ENCODE data around the gene SLC17A3. TPM values are rescaled to one million over a fixed set of nuclear protein-coding genes. Genes with fewer than 3 reads are reported as not detected.

Gene SLC17A3, protein sequence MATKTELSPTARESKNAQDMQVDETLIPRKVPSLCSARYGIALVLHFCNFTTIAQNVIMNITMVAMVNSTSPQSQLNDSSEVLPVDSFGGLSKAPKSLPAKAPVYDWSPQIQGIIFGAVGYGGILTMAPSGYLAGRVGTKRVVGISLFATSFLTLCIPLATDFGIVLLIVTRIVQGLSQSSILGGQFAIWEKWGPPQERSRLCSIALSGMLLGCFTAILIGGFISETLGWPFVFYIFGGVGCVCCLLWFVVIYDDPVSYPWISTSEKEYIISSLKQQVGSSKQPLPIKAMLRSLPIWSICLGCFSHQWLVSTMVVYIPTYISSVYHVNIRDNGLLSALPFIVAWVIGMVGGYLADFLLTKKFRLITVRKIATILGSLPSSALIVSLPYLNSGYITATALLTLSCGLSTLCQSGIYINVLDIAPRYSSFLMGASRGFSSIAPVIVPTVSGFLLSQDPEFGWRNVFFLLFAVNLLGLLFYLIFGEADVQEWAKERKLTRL
- polyA plus RNA-seq (2011; rRNA removed) = 0.04 TPM in 1 of 2 replicates, not detected in the other
- not detected in 2 replicates for polyA minus RNA-seq (2011; rRNA and poly(A)+ RNA removed)

DNA sequence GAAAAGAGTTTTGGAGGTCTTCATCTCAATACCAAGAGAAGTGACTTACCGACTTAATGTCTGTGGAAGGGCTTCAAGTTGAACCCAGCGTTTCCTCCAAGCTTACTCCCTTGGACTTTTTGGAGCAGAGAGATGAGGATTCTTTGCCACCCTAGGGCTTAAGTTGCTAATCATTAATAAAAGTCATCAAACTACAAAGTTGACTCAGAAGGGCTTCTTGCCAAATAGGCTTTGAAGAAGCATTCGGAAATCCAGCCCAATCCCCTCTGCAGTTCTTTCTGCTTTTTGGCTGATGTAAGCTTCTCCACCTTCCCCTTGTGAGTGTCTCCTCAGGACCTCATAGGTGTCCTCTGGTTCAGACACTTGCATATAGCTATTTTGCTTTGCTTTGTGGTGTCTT, at the start of gene SLC17A3:
Gene SLC17A3, minus strand, starts transcription at position 126 of the 400 bp plus-strand sequence. CDS start 5,856 bp downstream, outside the sequence.
- TF ChIP-seq, protein P1, sequence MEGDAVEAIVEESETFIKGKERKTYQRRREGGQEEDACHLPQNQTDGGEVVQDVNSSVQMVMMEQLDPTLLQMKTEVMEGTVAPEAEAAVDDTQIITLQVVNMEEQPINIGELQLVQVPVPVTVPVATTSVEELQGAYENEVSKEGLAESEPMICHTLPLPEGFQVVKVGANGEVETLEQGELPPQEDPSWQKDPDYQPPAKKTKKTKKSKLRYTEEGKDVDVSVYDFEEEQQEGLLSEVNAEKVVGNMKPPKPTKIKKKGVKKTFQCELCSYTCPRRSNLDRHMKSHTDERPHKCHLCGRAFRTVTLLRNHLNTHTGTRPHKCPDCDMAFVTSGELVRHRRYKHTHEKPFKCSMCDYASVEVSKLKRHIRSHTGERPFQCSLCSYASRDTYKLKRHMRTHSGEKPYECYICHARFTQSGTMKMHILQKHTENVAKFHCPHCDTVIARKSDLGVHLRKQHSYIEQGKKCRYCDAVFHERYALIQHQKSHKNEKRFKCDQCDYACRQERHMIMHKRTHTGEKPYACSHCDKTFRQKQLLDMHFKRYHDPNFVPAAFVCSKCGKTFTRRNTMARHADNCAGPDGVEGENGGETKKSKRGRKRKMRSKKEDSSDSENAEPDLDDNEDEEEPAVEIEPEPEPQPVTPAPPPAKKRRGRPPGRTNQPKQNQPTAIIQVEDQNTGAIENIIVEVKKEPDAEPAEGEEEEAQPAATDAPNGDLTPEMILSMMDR (IDR thresholded peaks at IDR 0.05; ENCODE audit: low read depth, low read length) = no peak
- ChIA-PET POLR2A (no interaction called here), CTCF (no interaction called here)
- H3K27me3 ChIP-seq (ENCODE audit: control insufficient read depth, insufficient read depth, low read length) = no peaks in the 10 kb centered on the region
- H3K4me3 ChIP-seq (ENCODE audit: low read depth, low read length) = no peak within 1 kb of the TSS
- no peak within 1 kb of the TSS for H3K27ac ChIP-seq (ENCODE audit: low read depth, low read length)
- no peaks in the 10 kb centered on the region for H3K9me3 ChIP-seq (ENCODE audit: control insufficient read depth, insufficient read depth, low read length)
- DNase-seq (ENCODE audit: low read depth, low spot score) = no peak

DNA sequence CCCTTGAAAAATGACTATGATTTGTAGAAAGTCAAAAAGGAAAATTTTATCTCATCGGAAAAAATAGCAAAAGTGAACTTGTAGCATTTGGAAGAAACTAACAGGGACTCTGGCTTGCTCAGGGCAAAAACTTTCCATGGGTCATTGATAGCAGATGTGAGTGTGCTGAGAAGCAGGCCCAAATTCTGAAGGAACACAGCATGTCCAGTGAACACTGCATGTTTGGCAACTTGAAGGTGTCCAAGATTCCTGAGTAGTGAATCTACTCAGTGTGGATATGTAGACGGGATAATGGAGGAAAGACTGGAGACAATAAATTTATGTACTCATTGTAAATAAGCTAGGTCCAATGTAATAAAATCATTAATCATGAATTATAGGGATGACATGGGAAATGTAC, 48.3 kb upstream of the SLC17A3 start:
- Histone ChIP-seq H3K4me3 (ENCODE audit: low read depth, low read length) (no peak overlapping the region), H3K27me3 (ENCODE audit: control insufficient read depth, insufficient read depth, low read length) (no peaks in the 10 kb centered on the region), H3K27ac (ENCODE audit: low read depth, low read length) (no peak overlapping the region), H3K9me3 (ENCODE audit: control insufficient read depth, insufficient read depth, low read length) (no peaks in the 10 kb centered on the region; the same call in 1 of the 2 replicates)
- CTCF ChIA-PET = no interaction called here
- no peak for DNase-seq (ENCODE audit: low read depth, low spot score)
- TF ChIP-seq, protein P1 (IDR thresholded peaks at IDR 0.05; ENCODE audit: low read depth, low read length) = no peak
- POLR2A ChIA-PET = no interaction called here

DNA sequence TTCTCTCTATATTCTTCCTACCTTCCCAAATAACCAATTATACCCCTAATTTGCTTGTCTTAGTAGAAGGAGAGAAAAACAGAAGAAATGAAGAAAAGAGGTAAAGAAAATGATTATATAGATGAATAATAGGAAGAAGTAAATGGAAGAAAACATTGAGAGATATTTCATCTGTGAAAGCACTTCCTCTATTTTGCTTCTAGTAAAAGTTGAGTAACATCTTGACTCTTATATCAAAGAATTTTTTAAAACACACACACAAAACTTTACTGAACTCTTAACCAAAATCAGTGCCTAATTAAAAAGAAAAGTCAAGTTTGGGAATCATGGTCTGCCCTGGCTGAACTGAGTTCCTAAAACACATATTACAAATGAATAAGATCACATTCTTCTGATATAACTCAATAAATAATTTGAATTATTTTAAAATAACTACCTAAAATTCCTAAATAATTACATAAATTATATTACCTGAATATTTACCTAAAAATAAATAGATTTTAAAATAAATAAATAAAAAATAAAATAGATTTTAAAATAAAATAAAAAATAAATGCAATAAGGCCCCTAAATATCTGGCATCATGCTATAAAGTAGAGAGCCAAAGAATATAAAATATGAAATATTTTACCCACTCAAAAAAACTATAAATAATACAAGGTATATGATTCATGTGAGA, 47.6 kb upstream of the SLC17A3 start:
- no peak for DNase-seq (ENCODE audit: low read depth, low spot score)
- ChIA-PET POLR2A (no interaction called here), CTCF (no interaction called here)
- TF ChIP-seq, protein P1 (IDR thresholded peaks at IDR 0.05; ENCODE audit: low read depth, low read length) = no peak
- no peak overlapping the region for H3K27ac ChIP-seq (ENCODE audit: low read depth, low read length)
- no peaks in the 10 kb centered on the region; the same call in 1 of the 2 replicates for H3K9me3 ChIP-seq (ENCODE audit: control insufficient read depth, insufficient read depth, low read length)
- H3K27me3 ChIP-seq (ENCODE audit: control insufficient read depth, insufficient read depth, low read length) = no peaks in the 10 kb centered on the region
- no peak overlapping the region for H3K4me3 ChIP-seq (ENCODE audit: low read depth, low read length)

DNA sequence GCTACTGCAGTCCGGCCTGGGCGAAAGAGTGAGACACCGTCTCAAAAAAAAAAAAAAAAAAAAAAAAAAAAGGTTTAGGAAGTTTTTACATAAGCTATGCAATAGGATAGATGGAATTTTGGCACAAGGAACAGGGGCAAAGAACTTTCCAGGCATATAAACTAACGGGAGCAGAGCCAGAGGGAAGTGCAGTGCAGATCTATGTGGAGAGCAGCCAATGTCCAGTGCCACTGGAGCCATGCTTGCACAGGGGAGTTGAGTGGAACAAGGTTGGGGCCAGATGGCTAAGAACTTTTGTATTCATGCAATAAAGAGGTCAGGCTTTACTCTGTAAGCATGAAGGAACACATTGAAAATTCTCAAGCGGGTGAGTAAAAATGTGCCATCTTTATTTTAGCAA, 45.6 kb upstream of the SLC17A3 start:
- Histone ChIP-seq H3K9me3 (ENCODE audit: control insufficient read depth, insufficient read depth, low read length) (no peaks in the 10 kb centered on the region; the same call in 1 of the 2 replicates), H3K4me3 (ENCODE audit: low read depth, low read length) (no peak overlapping the region), H3K27ac (ENCODE audit: low read depth, low read length) (no peak overlapping the region), H3K27me3 (ENCODE audit: control insufficient read depth, insufficient read depth, low read length) (no peaks in the 10 kb centered on the region)
- CTCF ChIA-PET = no interaction called here
- DNase-seq (ENCODE audit: low read depth, low spot score) = no peak
- POLR2A ChIA-PET = no interaction called here
- TF ChIP-seq, protein P1 (IDR thresholded peaks at IDR 0.05; ENCODE audit: low read depth, low read length) = no peak
